OCI-LY1 (cell line): ENCODE measurements around the gene HS3ST3B1.

Source experiments
- H2AFZ ChIP-seq: fragments of 200-600 bp; sonication (generic), shearing (Covaris generic); 2 replicates; pipeline ENCODE4 v1.6.0; 2014; ENCODE audit warnings: antibody characterized with exemption, mild to moderate bottlenecking, low read length
- H3F3A ChIP-seq: fragments of 200-600 bp; sonication (generic), shearing (Covaris generic); 2 replicates; pipeline ENCODE4 v1.6.0; 2014; ENCODE audit warnings: mild to moderate bottlenecking, antibody characterized with exemption, low read length, moderate library complexity; ENCODE audit not compliant: insufficient read depth
- H3K27ac ChIP-seq: fragments of 200-600 bp; sonication (generic); 2 replicates; pipeline ENCODE4 v1.5.1; 2014; ENCODE audit warnings: low read length, mixed run types, mild to moderate bottlenecking, low read depth; ENCODE audit not compliant: poor library complexity, severe bottlenecking
- H3K27me3 ChIP-seq: fragments of 200-600 bp; sonication (generic); 2 replicates; pipeline ENCODE4 v1.6.0; 2014; ENCODE audit warnings: antibody characterized with exemption, mild to moderate bottlenecking, low read length, moderate library complexity; ENCODE audit not compliant: insufficient read depth
- H3K36me3 ChIP-seq: fragments of 200-600 bp; sonication (generic); 2 replicates; pipeline ENCODE4 v1.6.1; 2014; ENCODE audit warnings: mild to moderate bottlenecking, antibody characterized with exemption, low read length, moderate library complexity, mixed read lengths; ENCODE audit not compliant: insufficient read depth
- H3K4me1 ChIP-seq: fragments of 200-600 bp; sonication (generic); 2 replicates; pipeline ENCODE4 v1.5.1; 2014; ENCODE audit warnings: mild to moderate bottlenecking, low read length, moderate library complexity; ENCODE audit not compliant: insufficient read depth, severe bottlenecking
- H3K4me2 ChIP-seq: fragments of 200-600 bp; sonication (generic), shearing (Covaris generic); 2 replicates; pipeline ENCODE4 v1.6.1; 2014; ENCODE audit warnings: low read length
- H3K4me3 ChIP-seq: fragments of 200-600 bp; sonication (generic); 2 replicates; pipeline ENCODE4 v1.5.1; 2014; ENCODE audit warnings: low read length, low read depth, mild to moderate bottlenecking, mixed read lengths; ENCODE audit not compliant: poor library complexity, severe bottlenecking
- H3K79me2 ChIP-seq: fragments of 200-600 bp; shearing (Covaris generic); 2 replicates; pipeline ENCODE4 v1.6.1; 2016; ENCODE audit warnings: mixed run types, low read length, mixed read lengths; ENCODE audit not compliant: insufficient read depth
- H3K9ac ChIP-seq: fragments of 200-600 bp; sonication (generic), shearing (Covaris generic); 2 replicates; pipeline ENCODE4 v1.6.1; 2014; ENCODE audit warnings: mild to moderate bottlenecking, low read length, mixed read lengths
- H3K9me2 ChIP-seq: fragments of 200-600 bp; sonication (generic), shearing (Covaris generic); 2 replicates; pipeline ENCODE4 v1.6.1; 2014; ENCODE audit warnings: low read depth, mild to moderate bottlenecking, low read length, mixed read lengths
- H3K9me3 ChIP-seq: fragments of 200-600 bp; shearing (Covaris generic); 2 replicates; pipeline ENCODE4 v1.6.1; 2014; ENCODE audit warnings: low read length, mixed read lengths
- H4K20me1 ChIP-seq: fragments of 200-600 bp; sonication (generic), shearing (Covaris generic); 2 replicates; pipeline ENCODE4 v1.6.0; 2016; ENCODE audit warnings: mild to moderate bottlenecking, low read length; ENCODE audit not compliant: insufficient read depth
- EZH2 ChIP-seq: fragments of 200-600 bp; sonication (generic), shearing (Covaris generic); IDR thresholded peaks from 2 replicates; pipeline ENCODE4 v1.8.0; 2017; ENCODE audit warnings: borderline replicate concordance, mixed run types, mild to moderate bottlenecking, antibody characterized with exemption, low read length, moderate library complexity, mixed read lengths
- TF ChIP-seq, protein P1 (sequence below): fragments of 200-600 bp; sonication (generic), shearing (Covaris generic); IDR thresholded peaks from 2 replicates; pipeline ENCODE4 v1.5.1; 2017; ENCODE audit warnings: mild to moderate bottlenecking, antibody characterized with exemption, low read length, moderate library complexity, mixed read lengths

HS3ST3B1 gene

DNA sequence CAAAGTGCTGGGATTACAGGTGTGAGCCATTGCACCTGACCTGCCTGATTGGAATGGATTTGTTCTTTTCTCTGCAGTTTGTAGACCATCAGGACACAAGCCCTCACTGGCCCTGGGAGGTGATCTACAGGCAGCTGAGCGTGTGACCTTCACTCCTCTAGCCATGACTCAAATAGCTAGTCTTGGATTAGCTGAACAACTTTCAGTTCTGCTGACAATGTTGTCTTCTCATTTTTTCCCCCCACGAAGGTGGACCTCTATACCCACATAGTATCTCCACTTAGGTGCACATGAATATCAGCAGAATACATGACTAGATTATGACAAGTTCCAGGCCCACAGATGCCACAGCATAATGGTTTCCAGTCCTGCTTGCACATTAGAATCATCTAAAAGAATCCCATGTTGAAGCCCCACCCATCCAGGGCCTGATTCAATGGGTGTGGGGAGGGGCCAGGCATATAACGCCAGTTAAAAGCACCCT, 36.8 kb downstream of the HS3ST3B1 start:
- H3K9me3 ChIP-seq, result no peaks in the 10 kb centered on the region
- H3K27me3 ChIP-seq, result no peaks in the 10 kb centered on the region
- H3K36me3 ChIP-seq, result no peaks in the 10 kb centered on the region
- H3K79me2 ChIP-seq, result no peaks in the 10 kb centered on the region
- H3K27ac ChIP-seq, result no peak overlapping the region
- H3K4me1 ChIP-seq, result no peaks in the 10 kb centered on the region
- H3K9ac ChIP-seq, result no peak overlapping the region
- no peaks in the 10 kb centered on the region for H3F3A ChIP-seq
- no peaks in the 10 kb centered on the region for H4K20me1 ChIP-seq
- no peaks in the 10 kb centered on the region for H3K9me2 ChIP-seq
- TF ChIP-seq, protein P1, sequence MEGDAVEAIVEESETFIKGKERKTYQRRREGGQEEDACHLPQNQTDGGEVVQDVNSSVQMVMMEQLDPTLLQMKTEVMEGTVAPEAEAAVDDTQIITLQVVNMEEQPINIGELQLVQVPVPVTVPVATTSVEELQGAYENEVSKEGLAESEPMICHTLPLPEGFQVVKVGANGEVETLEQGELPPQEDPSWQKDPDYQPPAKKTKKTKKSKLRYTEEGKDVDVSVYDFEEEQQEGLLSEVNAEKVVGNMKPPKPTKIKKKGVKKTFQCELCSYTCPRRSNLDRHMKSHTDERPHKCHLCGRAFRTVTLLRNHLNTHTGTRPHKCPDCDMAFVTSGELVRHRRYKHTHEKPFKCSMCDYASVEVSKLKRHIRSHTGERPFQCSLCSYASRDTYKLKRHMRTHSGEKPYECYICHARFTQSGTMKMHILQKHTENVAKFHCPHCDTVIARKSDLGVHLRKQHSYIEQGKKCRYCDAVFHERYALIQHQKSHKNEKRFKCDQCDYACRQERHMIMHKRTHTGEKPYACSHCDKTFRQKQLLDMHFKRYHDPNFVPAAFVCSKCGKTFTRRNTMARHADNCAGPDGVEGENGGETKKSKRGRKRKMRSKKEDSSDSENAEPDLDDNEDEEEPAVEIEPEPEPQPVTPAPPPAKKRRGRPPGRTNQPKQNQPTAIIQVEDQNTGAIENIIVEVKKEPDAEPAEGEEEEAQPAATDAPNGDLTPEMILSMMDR, result no peak
- no peak for TF ChIP-seq EZH2
- H2AFZ ChIP-seq, result no peak overlapping the region
- no peak overlapping the region for H3K4me3 ChIP-seq
- H3K4me2 ChIP-seq, result no peak overlapping the region

DNA sequence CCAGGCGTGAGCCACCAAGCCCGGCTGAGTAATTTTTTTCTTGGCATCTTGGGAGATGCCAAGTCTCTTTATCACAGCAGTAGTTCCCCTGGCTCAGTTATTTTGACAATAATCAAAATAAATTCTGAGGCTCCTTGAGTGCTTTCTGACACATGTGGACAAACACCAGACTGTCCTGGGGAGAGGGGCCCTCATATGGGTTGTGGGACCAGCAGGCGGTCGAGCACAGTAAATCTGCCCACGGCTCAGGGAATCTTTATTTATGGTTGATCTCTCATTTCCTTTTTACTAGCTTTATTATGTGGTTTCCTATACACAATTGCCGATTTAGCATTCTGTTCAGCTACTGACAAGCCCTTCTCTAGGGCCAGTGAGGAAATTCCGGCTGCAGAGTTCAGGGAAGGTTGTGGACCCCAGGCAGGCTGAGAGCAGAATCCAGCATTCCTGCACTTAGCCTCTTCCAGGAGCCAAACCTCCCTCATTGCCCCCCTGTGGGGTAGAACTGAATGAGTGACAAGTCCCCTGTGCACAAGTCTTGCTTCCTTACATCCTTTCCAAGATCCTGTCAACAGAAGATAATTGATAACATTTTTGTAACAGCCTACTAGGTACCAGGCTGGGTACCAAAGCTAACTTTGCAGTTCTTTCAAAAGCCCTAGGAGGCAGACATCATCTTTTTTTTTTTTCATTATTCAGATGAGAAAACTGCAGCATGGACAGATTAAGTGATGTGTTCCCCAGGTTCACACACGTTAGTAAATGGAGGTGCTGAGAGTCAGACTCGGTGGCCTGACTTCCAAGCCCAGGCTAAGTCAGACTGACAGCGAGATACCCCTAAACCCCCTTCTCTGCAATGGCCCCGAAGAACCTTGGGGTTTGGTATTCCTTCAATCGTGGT, 40.2 kb downstream of the HS3ST3B1 start:
- H3K9me3 ChIP-seq, result no peaks in the 10 kb centered on the region
- no peaks in the 10 kb centered on the region for H4K20me1 ChIP-seq
- no peak overlapping the region for H3K4me3 ChIP-seq
- no peaks in the 10 kb centered on the region for H3K9me2 ChIP-seq
- H3K4me1 ChIP-seq, result no peaks in the 10 kb centered on the region
- H2AFZ ChIP-seq, result no peak overlapping the region
- H3K36me3 ChIP-seq, result no peaks in the 10 kb centered on the region
- H3F3A ChIP-seq, result no peaks in the 10 kb centered on the region
- no peak overlapping the region for H3K9ac ChIP-seq
- no peak overlapping the region for H3K27ac ChIP-seq
- TF ChIP-seq EZH2, result no peak
- TF ChIP-seq, protein P1, result no peak
- H3K79me2 ChIP-seq, result no peaks in the 10 kb centered on the region
- no peaks in the 10 kb centered on the region for H3K27me3 ChIP-seq
- no peak overlapping the region for H3K4me2 ChIP-seq

GRCh38 chr17:14341866-14342265, 41.0 kb downstream of the HS3ST3B1 start:
- no peak overlapping the region for H3K4me3 ChIP-seq
- no peak overlapping the region for H3K4me2 ChIP-seq
- no peak for TF ChIP-seq EZH2
- TF ChIP-seq, protein P1, result no peak
- no peak overlapping the region for H2AFZ ChIP-seq
- no peak overlapping the region for H3K27ac ChIP-seq
- H3K36me3 ChIP-seq, result no peaks in the 10 kb centered on the region
- no peaks in the 10 kb centered on the region for H4K20me1 ChIP-seq
- no peak overlapping the region for H3K9ac ChIP-seq
- H3K4me1 ChIP-seq, result no peaks in the 10 kb centered on the region
- no peaks in the 10 kb centered on the region for H3K79me2 ChIP-seq
- no peaks in the 10 kb centered on the region for H3K9me2 ChIP-seq
- H3K27me3 ChIP-seq, result no peaks in the 10 kb centered on the region
- no peaks in the 10 kb centered on the region for H3K9me3 ChIP-seq
- no peaks in the 10 kb centered on the region for H3F3A ChIP-seq
